HG03039 (cell line): ENCODE measurements around the gene NPAS3.

Source experiments
- ATAC-seq: cut with Tn5 transposase; IDR thresholded peaks from one replicate; pipeline ENCODE4 v1.9.1; 2021; ENCODE audit warnings: mild to moderate bottlenecking, moderate library complexity; ENCODE audit not compliant: unreplicated experiment

The NPAS3 gene

GRCh38 chr14:33567731-33568130 lies 629.1 kb downstream of the NPAS3 start:
- ATAC-seq: no peak

GRCh38 chr14:33568935-33569579 lies 630.4 kb downstream of the NPAS3 start:
- no peak for ATAC-seq

- ATAC-seq: no peak
Measured at GRCh38 chr14:33569821-33570687, 631.4 kb downstream of the NPAS3 start.

- ATAC-seq: no peak
Measured at GRCh38 chr14:33570694-33571310, 632.1 kb downstream of the NPAS3 start.

GRCh38 chr14:33573301-33573880 lies 634.7 kb downstream of the NPAS3 start:
- ATAC-seq: no peak

- ATAC-seq: no peak
Measured at GRCh38 chr14:33576014-33576413, 637.3 kb downstream of the NPAS3 start.

- ATAC-seq: no peak
Measured at GRCh38 chr14:33578461-33579216, 640.0 kb downstream of the NPAS3 start.

GRCh38 chr14:33580231-33580749 lies 641.6 kb downstream of the NPAS3 start:
- no peak for ATAC-seq

- ATAC-seq: no peak
Measured at GRCh38 chr14:33580841-33581240, 642.2 kb downstream of the NPAS3 start.

GRCh38 chr14:33584697-33585096 lies 646.0 kb downstream of the NPAS3 start:
- no peak for ATAC-seq

- ATAC-seq: no peak
Measured at GRCh38 chr14:33586806-33587205, 648.1 kb downstream of the NPAS3 start.

- no peak for ATAC-seq
Measured at GRCh38 chr14:33587791-33588190, 649.1 kb downstream of the NPAS3 start.

- ATAC-seq: no peak
Measured at GRCh38 chr14:33588771-33589170, 650.1 kb downstream of the NPAS3 start.

- no peak for ATAC-seq
Measured at GRCh38 chr14:33589334-33589733, 650.7 kb downstream of the NPAS3 start.

GRCh38 chr14:33590891-33591630 lies 652.4 kb downstream of the NPAS3 start:
- no peak for ATAC-seq

- ATAC-seq: no peak
Measured at GRCh38 chr14:33592297-33592696, 653.6 kb downstream of the NPAS3 start.

- no peak for ATAC-seq
Measured at GRCh38 chr14:33596211-33597080, 657.8 kb downstream of the NPAS3 start.

GRCh38 chr14:33598582-33598981 lies 659.9 kb downstream of the NPAS3 start:
- ATAC-seq: no peak

- no peak for ATAC-seq
Measured at GRCh38 chr14:33602396-33602795, 663.7 kb downstream of the NPAS3 start.
